HFF-Myc (cell line): Measurements from ENCODE around the gene POR.
"Not testable (repeated sequence)": the region's sequence is repeated elsewhere in the genome, so short reads cannot be mapped to it uniquely, and the experiment has no call there.

Experiments used
- DNase-seq: peaks from one replicate; pipeline ENCODE4 v3.0.0-alpha.2; 2011; ENCODE audit warnings: low read depth; ENCODE audit errors: extremely low read depth
- H3K4me3 ChIP-seq: replicated peaks from 2 replicates; pipeline ENCODE4 v1.5.1; 2011; ENCODE audit warnings: low read depth, mild to moderate bottlenecking, control low read depth, low read length
- TF ChIP-seq, protein P1 (sequence below): IDR thresholded peaks from 2 replicates; pipeline ENCODE4 v1.5.1; 2012; ENCODE audit warnings: mild to moderate bottlenecking, low read depth, low read length, control low read depth; ENCODE audit errors: missing control alignments

POR gene

DNA sequence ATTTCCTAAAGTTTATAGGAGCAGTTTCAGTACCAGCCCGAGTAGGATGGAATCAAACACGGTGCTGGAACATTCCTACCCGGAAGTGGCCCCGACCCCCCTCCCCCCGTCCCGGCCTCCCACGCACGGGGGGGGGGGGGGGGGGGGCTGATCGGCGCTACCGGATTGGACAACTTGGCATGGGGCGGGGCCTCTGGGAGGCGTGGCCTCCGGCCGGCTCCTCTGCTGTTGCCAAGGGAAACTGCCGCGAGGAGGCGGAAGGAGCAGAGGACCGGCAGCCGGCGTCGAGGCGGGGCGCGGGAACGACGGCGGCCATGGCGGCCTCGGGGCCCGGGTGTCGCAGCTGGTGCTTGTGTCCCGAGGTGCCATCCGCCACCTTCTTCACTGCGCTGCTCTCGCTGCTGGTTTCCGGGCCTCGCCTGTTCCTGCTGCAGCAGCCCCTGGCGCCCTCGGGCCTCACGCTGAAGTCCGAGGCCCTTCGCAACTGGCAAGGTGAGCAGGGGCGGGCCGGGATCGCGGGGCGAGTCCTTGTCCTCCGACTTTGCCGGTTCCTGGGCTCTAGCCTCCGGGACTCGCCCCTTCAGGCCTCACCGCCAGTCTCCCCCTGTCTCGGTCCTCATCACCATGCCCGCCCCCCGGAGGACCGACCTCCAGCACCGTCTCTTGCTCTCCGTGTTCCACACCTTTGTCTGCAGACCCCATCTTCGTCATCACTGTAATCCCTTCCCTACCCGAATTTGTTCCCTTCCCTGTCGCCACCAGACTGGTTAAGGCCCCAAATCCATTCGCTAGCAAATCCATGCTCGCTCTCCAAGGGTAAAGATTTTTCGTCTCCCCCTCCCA lies 36.0 kb upstream of the POR start, which contains the start of gene RHBDD2:
TSS of gene RHBDD2 (plus strand) at position 266 of the 843 bp plus-strand sequence. CDS start at position 315, 49 bp downstream.
- H3K4me3 ChIP-seq = peak within 1 kb of the TSS; percentile 87
- TF ChIP-seq, protein P1, sequence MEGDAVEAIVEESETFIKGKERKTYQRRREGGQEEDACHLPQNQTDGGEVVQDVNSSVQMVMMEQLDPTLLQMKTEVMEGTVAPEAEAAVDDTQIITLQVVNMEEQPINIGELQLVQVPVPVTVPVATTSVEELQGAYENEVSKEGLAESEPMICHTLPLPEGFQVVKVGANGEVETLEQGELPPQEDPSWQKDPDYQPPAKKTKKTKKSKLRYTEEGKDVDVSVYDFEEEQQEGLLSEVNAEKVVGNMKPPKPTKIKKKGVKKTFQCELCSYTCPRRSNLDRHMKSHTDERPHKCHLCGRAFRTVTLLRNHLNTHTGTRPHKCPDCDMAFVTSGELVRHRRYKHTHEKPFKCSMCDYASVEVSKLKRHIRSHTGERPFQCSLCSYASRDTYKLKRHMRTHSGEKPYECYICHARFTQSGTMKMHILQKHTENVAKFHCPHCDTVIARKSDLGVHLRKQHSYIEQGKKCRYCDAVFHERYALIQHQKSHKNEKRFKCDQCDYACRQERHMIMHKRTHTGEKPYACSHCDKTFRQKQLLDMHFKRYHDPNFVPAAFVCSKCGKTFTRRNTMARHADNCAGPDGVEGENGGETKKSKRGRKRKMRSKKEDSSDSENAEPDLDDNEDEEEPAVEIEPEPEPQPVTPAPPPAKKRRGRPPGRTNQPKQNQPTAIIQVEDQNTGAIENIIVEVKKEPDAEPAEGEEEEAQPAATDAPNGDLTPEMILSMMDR = no peak
- peak; percentile 71 for DNase-seq

DNA sequence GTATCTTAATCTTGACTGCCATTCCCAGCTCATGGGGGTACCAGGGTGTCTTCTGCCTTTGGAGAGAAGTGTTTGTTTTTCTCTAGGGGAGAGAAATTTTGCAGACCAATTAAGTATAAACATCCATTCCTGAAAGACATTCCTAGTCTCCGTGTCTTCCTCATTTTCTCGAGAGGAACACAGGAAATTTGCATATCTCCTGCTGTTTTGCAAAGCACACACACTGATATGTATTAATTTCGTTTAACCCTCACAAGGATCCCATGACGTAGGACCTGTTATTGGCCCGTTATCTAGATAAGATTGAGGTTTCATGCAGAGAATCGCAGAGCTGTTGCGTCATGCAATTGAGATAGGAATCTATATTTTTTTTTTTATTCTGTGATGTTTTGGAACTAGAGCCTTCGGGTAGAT lies 35.2 kb upstream of the POR start:
- peak overlapping the region; percentile 87 for H3K4me3 ChIP-seq
- TF ChIP-seq, protein P1 = no peak
- no peak for DNase-seq

DNA sequence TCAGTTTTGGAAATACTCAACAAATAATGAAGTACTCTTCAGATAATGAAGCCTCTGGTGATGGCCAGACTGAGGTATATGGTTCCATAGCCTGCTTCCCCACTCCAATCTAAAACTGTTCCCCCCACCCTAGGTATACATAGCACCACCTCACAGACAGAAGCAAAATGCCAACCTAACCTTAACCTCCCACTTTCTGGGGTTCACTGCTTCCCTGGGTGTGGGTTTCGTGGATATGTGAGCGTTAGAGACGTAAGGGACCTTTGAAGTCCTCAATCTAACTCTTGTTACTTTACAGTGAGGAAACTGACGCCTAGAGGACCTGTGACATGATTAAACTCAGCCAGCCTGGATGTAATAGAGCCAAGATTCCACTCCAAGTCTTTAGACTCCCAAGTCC lies 34.7 kb upstream of the POR start:
- peak overlapping the region; percentile 87 for H3K4me3 ChIP-seq
- no peak for DNase-seq
- TF ChIP-seq, protein P1 = no peak

DNA sequence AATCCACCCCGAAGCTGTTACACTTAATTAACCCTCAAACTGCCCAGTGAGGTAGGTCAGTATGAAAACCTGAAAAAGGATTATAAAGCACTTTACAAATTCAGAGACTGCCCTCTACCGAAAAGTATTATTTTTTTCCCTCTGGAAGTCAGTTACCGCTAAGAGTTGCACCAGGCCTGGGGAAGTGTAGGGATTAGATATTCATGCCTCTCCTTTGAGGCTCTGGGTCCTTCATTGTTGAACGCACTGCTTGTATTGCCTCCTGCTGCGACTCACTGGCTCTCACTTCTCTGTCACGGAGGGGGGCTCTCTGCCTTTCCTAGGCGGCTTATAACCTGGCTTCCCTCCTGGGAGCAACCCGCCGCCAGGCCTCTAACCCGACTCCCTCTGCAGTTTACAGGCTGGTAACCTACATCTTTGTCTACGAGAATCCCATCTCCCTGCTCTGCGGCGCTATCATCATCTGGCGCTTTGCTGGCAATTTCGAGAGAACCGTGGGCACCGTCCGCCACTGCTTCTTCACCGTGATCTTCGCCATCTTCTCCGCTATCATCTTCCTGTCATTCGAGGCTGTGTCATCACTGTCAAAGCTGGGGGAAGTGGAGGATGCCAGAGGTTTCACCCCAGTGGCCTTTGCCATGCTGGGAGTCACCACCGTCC lies 33.4 kb upstream of the POR start:
- H3K4me3 ChIP-seq = no peak overlapping the region
- TF ChIP-seq, protein P1 = no peak
- DNase-seq = no peak

DNA sequence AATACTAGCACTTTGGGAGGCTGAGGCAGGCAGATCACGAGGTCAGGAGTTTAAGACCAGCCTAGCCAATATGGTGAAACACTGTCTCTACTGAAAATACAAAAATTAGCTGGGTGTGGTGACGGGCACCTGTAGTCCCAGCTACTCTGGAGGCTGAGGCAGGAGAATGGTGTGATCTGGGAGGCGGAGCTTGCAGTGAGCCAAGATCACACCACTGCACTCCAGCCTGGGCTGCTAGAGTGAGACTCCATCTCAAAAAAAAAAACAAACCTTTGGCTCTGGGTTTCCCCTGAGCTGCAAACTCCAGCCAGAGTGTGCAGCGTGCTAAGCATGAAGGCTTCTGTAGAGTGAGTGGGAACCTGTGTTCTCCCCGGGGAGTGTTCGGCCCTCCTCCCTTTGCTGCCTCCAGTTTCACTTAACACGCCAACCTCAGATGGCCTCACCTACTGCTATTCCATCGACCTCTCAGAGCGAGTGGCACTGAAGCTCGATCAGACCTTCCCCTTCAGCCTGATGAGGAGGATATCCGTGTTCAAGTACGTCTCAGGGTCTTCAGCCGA lies 31.6 kb upstream of the POR start:
- not testable (repeated sequence) for H3K4me3 ChIP-seq, DNase-seq

DNA sequence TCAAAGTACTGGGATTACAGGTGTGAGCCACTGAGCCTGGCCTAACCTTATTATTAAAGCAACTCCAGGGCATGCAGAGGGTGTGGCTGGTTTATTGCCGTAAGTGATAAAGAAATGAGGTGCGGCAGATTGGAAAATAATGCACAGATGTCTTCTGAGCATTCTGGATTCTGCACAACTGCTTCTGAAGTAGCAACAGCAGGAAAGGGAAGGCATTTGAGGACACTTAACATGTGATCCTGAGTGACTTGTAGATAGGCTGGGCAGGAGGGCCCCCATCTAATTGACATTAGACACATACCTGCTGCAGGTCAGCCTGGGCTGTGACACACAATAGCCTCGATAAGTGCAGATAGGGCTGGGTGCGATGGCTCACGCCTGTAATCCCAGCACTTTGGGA lies 30.5 kb upstream of the POR start:
- H3K4me3 ChIP-seq = no peak overlapping the region
- TF ChIP-seq, protein P1 = no peak
- DNase-seq = no peak

DNA sequence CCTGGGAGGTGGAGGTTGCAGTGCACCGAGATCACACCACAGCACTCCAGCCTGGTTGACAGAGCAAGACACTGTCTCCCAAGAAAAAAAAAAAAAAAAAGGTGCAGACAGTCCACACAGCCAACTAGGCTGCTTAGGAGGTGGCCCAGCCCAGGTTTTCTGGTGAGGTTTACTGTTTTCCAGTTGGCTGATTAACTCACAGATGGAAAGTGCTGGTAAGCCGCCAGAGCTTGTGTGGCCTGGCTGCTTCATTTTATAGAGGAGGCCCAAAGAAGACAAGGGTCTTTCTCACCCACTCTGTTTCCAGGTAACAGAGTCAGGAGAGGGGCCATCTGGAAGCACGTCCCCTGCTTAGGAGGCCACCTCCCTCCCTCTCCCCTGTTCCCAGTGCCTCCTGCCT lies 29.9 kb upstream of the POR start:
- DNase-seq = no peak
- TF ChIP-seq, protein P1 = no peak
- H3K4me3 ChIP-seq = no peak overlapping the region
